IMR-90 (cell line): Measurements from ENCODE around the gene PITPNC1. TPM values are rescaled to one million over a fixed set of nuclear protein-coding genes. Genes with fewer than 3 reads are reported as not detected.
A peak's percentile ranks its signal among the peaks of the same experiment; 100 is the strongest.

Experiments
- ATAC-seq: fragments of 200-7000 bp; cut with Tn5 transposase; 2 replicates; pipeline ENCODE4 v1.9.1; 2020; ENCODE audit warnings: low read depth, mild to moderate bottlenecking, moderate library complexity
- BruUV-seq: library from RNA; stranded (reverse); fragments of 400-500 nt; replicated peaks from 2 replicates; lab custom pipeline; 2021; lab: Mats Ljungman, UMichigan
- CTCF ChIA-PET: fragments of 300-600 bp; formaldehyde crosslinking; extraction: SDS; loops from one replicate; lab custom pipeline; 2021; ENCODE audit warnings: antibody characterized with exemption; lab: Yijun Ruan, JAX
- POLR2A ChIA-PET: fragments of 300-600 bp; sonication (Branson Sonifier 250); formaldehyde crosslinking; loops from one replicate; lab custom pipeline; 2022; ENCODE audit warnings: antibody characterized with exemption; ENCODE audit not compliant: unreplicated experiment; lab: Charles Lee
- DNase-seq: peaks from one replicate; pipeline ENCODE4 v3.0.0; 2013
- H2AFZ ChIP-seq: replicated peaks from 2 replicates; pipeline ENCODE3; 2013; ENCODE audit warnings: low read length, mild to moderate bottlenecking; ENCODE audit not compliant: poor library complexity
- H2AK5ac ChIP-seq: 2 replicates; pipeline ENCODE4 v1.6.1; 2013; ENCODE audit warnings: low read depth, low read length, inconsistent platforms
- H2AK9ac ChIP-seq: replicated peaks from 2 replicates; pipeline ENCODE3; 2013; ENCODE audit warnings: mild to moderate bottlenecking, low read depth, low read length, moderate library complexity; ENCODE audit not compliant: poor library complexity
- H2BK120ac ChIP-seq: 2 replicates; pipeline ENCODE4 v1.6.1; 2013; ENCODE audit warnings: low read depth, low read length, inconsistent platforms
- H2BK15ac ChIP-seq: 3 replicates; pipeline ENCODE4 v1.6.1; 2013; ENCODE audit warnings: low read depth, low read length, inconsistent platforms
- H2BK20ac ChIP-seq: 2 replicates; pipeline ENCODE4 v1.6.1; 2013; ENCODE audit warnings: low read depth, mild to moderate bottlenecking, inconsistent platforms, low read length, moderate library complexity
- H2BK5ac ChIP-seq: 2 replicates; pipeline ENCODE4 v1.6.1; 2013; ENCODE audit warnings: mild to moderate bottlenecking, low read depth, low read length, inconsistent platforms; ENCODE audit not compliant: poor library complexity, severe bottlenecking
- H3K14ac ChIP-seq: replicated peaks from 2 replicates; pipeline ENCODE4 v1.6.1; 2013; ENCODE audit warnings: low read depth, low read length, inconsistent platforms
- H3K18ac ChIP-seq: 2 replicates; pipeline ENCODE4 v1.6.1; 2013; ENCODE audit warnings: low read depth, low read length, control low read depth
- H3K23ac ChIP-seq: 2 replicates; pipeline ENCODE4 v1.6.1; 2013; ENCODE audit warnings: low read depth, low read length, inconsistent platforms
- H3K27ac ChIP-seq: 2 replicates; pipeline ENCODE4 v1.5.1; 2013; ENCODE audit warnings: mild to moderate bottlenecking, control low read depth, low read length; ENCODE audit not compliant: insufficient read depth
- H3K27me3 ChIP-seq: 2 replicates; pipeline ENCODE4 v1.6.1; 2013; ENCODE audit warnings: low read length; ENCODE audit not compliant: control insufficient read depth, insufficient read depth
- H3K36me3 ChIP-seq: 2 replicates; pipeline ENCODE4 v1.6.1; 2013; ENCODE audit warnings: low read length, mixed read lengths; ENCODE audit not compliant: control insufficient read depth, insufficient read depth
- H3K4ac ChIP-seq: 2 replicates; pipeline ENCODE4 v1.6.1; 2013; ENCODE audit warnings: low read depth, low read length, inconsistent platforms
- H3K4me1 ChIP-seq: 2 replicates; pipeline ENCODE4 v1.6.1; 2013; ENCODE audit warnings: low read length, mixed read lengths; ENCODE audit not compliant: control insufficient read depth, insufficient read depth
- H3K4me2 ChIP-seq: 2 replicates; pipeline ENCODE4 v1.6.1; 2013; ENCODE audit warnings: low read depth, mild to moderate bottlenecking, control low read depth, low read length, moderate library complexity
- H3K4me3 ChIP-seq: 2 replicates; pipeline ENCODE4 v1.5.1; 2013; ENCODE audit warnings: low read depth, mild to moderate bottlenecking, control low read depth, low read length, moderate library complexity; ENCODE audit not compliant: insufficient read depth
- H3K56ac ChIP-seq: 2 replicates; pipeline ENCODE4 v1.6.1; 2013; ENCODE audit warnings: low read length, inconsistent platforms; ENCODE audit not compliant: insufficient read depth; ENCODE audit errors: extremely low read depth
- H3K79me1 ChIP-seq, 2 experiments: 2 replicates each; pipeline ENCODE4 v1.6.1; 2013; ENCODE audit warnings: low read length in 2 of 2, inconsistent platforms in 1 of 2, low read depth in 1 of 2
- H3K9ac ChIP-seq: 2 replicates; pipeline ENCODE4 v1.6.1; 2013; ENCODE audit warnings: low read depth, low read length, control low read depth
- H3K9me1 ChIP-seq: 2 replicates; pipeline ENCODE4 v1.6.1; 2013; ENCODE audit warnings: low read length, inconsistent platforms; ENCODE audit not compliant: insufficient read depth
- H3K9me3 ChIP-seq: 2 replicates; pipeline ENCODE4 v1.6.1; 2013; ENCODE audit warnings: low read length; ENCODE audit not compliant: control insufficient read depth, insufficient read depth
- H4K20me1 ChIP-seq: 2 replicates; pipeline ENCODE4 v1.6.1; 2013; ENCODE audit warnings: low read length, inconsistent platforms; ENCODE audit not compliant: insufficient read depth
- H4K5ac ChIP-seq: 2 replicates; pipeline ENCODE4 v1.6.1; 2013; ENCODE audit warnings: mild to moderate bottlenecking, low read depth, low read length, control low read depth
- H4K8ac ChIP-seq, 2 experiments: 2 replicates each; pipeline ENCODE4 v1.6.1; 2013; ENCODE audit warnings: low read depth in 2 of 2, low read length in 2 of 2, control low read depth in 1 of 2, inconsistent platforms in 1 of 2
- H4K91ac ChIP-seq: 2 replicates; pipeline ENCODE4 v1.6.1; 2013; ENCODE audit warnings: low read depth, low read length, inconsistent platforms; ENCODE audit not compliant: insufficient read depth
- CHD1 ChIP-seq: IDR thresholded peaks from 2 replicates; pipeline ENCODE4 v1.6.1; 2012; ENCODE audit warnings: low read depth, low read length, improper control_type of control experiment
- CTCF ChIP-seq: conservative IDR thresholded peaks from 2 replicates; pipeline ENCODE4 v1.5.1; 2012; ENCODE audit warnings: mild to moderate bottlenecking, low read depth, low read length, improper control_type of control experiment
- MAFK ChIP-seq: IDR thresholded peaks from 2 replicates; pipeline ENCODE4 v1.6.1; 2012; ENCODE audit warnings: low read depth, low read length, improper control_type of control experiment
- NFE2L2 ChIP-seq: fragments of 150-350 bp; IDR thresholded peaks from 2 replicates; pipeline ENCODE4 v1.6.1; 2016; ENCODE audit warnings: low read depth, mild to moderate bottlenecking, low read length
- POLR2A ChIP-seq: IDR thresholded peaks from 2 replicates; pipeline ENCODE4 v1.6.1; 2012; ENCODE audit warnings: mild to moderate bottlenecking, low read depth, low read length
- RCOR1 ChIP-seq: IDR thresholded peaks from 2 replicates; pipeline ENCODE4 v1.6.1; 2012; ENCODE audit warnings: mild to moderate bottlenecking, low read length, improper control_type of control experiment; ENCODE audit not compliant: insufficient replicate concordance
- RFX5 ChIP-seq: IDR thresholded peaks from 2 replicates; pipeline ENCODE4 v1.8.0; 2012; ENCODE audit warnings: low read depth, mild to moderate bottlenecking, low read length, moderate library complexity
- SMC3 ChIP-seq: fragments of 150-350 bp; IDR thresholded peaks from 2 replicates; pipeline ENCODE4 v1.6.1; 2016; ENCODE audit warnings: low read depth, mild to moderate bottlenecking, antibody characterized with exemption, low read length, moderate library complexity
- USF2 ChIP-seq: fragments of 150-350 bp; IDR thresholded peaks from 2 replicates; pipeline ENCODE4 v1.6.1; 2017; ENCODE audit warnings: mild to moderate bottlenecking, antibody characterized with exemption, low read length, low read depth
- WGBS, 2 experiments: methylation state at CpG; one replicate each; pipeline versions ENCODE4 v1.1.5 to v1.1.7; 2013; ENCODE audit warnings: missing lambda C conversion rate in 2 of 2; ENCODE audit not compliant: insufficient read length in 1 of 2; ENCODE audit errors: extremely low coverage in 2 of 2; 5-methylcytosine and 5-hydroxymethylcytosine counted together
- dilution Hi-C: fragments of 300-500 bp; cut with HindIII; formaldehyde crosslinking; loops from one replicate; pipeline ENCODE4 v1.14.3; 2018; ENCODE audit warnings: low sequenced_read_pairs; ENCODE audit not compliant: unreplicated experiment
- in situ Hi-C: fragments of 300-500 bp; cut with MboI; formaldehyde crosslinking; loops from 3 replicates; pipeline ENCODE4 v1.14.3; 2019; ENCODE audit warnings: low sequenced_read_pairs, inconsistent platforms, mixed read lengths
- intact Hi-C: fragments of 100-400 bp; cut with micrococcal nuclease; formaldehyde crosslinking; loops from 2 replicates; pipeline ENCODE4 v1.10.0; 2022
- polyA plus RNA-seq, 3 experiments: library from polyadenylated mRNA; depleted of rRNA; stranded (reverse); fragments of >200 nt; gene quantifications; 2 replicates each; pipeline ENCODE4 v1.2.3, GENCODE V29; 2012; ENCODE audit warnings: low replicate concordance in 1 of 3
- total RNA-seq: library from RNA; depleted of rRNA; stranded (reverse); fragments of >200 nt; gene quantifications from 2 replicates; pipeline ENCODE4 v1.2.3, GENCODE V29; 2012

Gene PITPNC1
- total and polyA plus RNA-seq, 2 of the 4 experiments (the other 2 are of a cell fraction), result 4.1 TPM

- Histone ChIP-seq H2BK120ac (no peak overlapping the region), H3K9me1 (no peaks in the 10 kb centered on the region), H2BK20ac (no peak overlapping the region), H2AK5ac (no peak overlapping the region), H3K4ac (no peak overlapping the region), H3K4me3 (no peak overlapping the region), H3K27ac (no peak overlapping the region), H2BK15ac (no peak overlapping the region), H3K79me1 (peaks cover 0 to 6% of the 10 kb centered on the region in 2 experiments; a peak in 1 of 4 replicates), H3K56ac (no peak overlapping the region), H3K36me3 (peaks cover 4% of the 10 kb centered on the region), H3K4me2 (no peak overlapping the region), H3K9ac (no peak overlapping the region), H3K14ac (no peak overlapping the region), H3K4me1 (peaks cover 6% of the 10 kb centered on the region), H2BK5ac (no peak overlapping the region), H4K91ac (no peak overlapping the region), H3K9me3 (no peaks in the 10 kb centered on the region), H2AFZ (no peak overlapping the region), H3K23ac (no peak overlapping the region), H2AK9ac (no peak overlapping the region), H3K27me3 (no peaks in the 10 kb centered on the region), H4K8ac (no peak overlapping the region), H3K18ac (no peak overlapping the region), H4K20me1 (no peaks in the 10 kb centered on the region), H4K5ac (no peak overlapping the region)
- 82% methylated on average over 3 of the region's 10 CpGs; no CpG with 5 or more reads in 1 of the 2 experiments for WGBS, 2 experiments
- DNase-seq, result peak; percentile 41
- in situ Hi-C loops, result no loop called here
- no peak for TF ChIP-seq POLR2A
- no peak for TF ChIP-seq CTCF
- no peak for TF ChIP-seq USF2
- no peak for TF ChIP-seq NFE2L2
- no peak for TF ChIP-seq SMC3
- no peak for TF ChIP-seq RCOR1
- TF ChIP-seq MAFK, result no peak
- no peak for TF ChIP-seq RFX5
- no peak for TF ChIP-seq CHD1
- ATAC-seq, result no peak
- dilution Hi-C loops, result no loop called here
- ChIA-PET CTCF (interaction anchor here (0.8 kb wide), 1 partner anchor 255 kb away, joined by 3 read pairs; no protein-coding TSS in a partner anchor), POLR2A (interaction anchor here (0.6 kb wide), 1 partner anchor 203 kb away, joined by 3 read pairs; no protein-coding TSS in a partner anchor)
- no TSS peak for BruUV-seq
- intact Hi-C loops, result no loop called here
These were observed 256.7 kb downstream of the PITPNC1 start for GRCh38 chr17:67633751-67634211.
